Kidney capillary endothelial cell (primary cell): ENCODE results near the gene HNRNPUL1.
A peak's percentile ranks its signal among the peaks of the same experiment; 100 is the strongest.
"Not testable (repeated sequence)": the region's sequence is repeated elsewhere in the genome, so short reads cannot be mapped to it uniquely, and the experiment has no call there.

Experiments
- DNase-seq: peaks from one replicate; pipeline ENCODE4 v3.0.0-alpha.2; 2018; ENCODE audit warnings: low spot score

Gene HNRNPUL1

DNA sequence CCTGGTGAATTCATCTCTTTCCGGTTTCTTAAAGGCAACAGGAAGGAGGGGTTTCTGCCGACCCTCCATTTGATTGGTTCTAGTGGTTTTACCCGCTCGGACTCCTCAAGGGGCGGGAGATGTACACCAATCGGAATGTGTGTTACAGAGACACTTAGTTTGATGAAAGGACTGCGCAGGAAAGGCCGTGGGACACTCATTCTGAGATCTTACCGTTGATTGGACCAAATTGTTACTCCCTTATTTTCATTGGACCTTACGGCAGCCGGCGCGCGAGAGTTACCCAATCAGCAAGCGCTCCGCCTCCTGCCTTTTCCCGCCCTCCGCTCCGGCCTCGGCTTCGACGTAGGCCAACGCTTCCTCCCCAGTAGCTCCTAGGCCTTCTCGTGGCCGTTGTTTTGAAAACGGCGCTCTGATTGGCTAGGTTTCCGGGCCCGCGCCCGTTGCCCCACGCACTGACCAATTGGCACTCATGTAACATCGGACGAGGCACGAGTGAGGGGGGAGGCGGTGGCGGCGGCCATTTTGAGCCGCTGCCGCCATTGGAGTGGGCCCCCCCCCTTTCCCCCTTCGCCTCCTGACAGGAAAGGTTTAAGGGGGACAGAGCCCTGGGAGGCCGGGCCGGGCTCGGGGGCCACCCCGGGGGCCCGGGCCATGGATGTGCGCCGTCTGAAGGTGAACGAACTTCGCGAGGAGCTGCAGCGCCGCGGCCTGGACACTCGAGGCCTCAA lies at the start of gene HNRNPUL1:
Gene HNRNPUL1, plus strand, starts transcription at position 523 of the 731 bp plus-strand sequence. Its CDS starts 132 bp downstream, at position 655.
- DNase-seq, result peak; percentile 99

- DNase-seq, result no peak
Observed at GRCh38 chr19:41217741-41218140, 46.4 kb upstream of the HNRNPUL1 start.

DNA sequence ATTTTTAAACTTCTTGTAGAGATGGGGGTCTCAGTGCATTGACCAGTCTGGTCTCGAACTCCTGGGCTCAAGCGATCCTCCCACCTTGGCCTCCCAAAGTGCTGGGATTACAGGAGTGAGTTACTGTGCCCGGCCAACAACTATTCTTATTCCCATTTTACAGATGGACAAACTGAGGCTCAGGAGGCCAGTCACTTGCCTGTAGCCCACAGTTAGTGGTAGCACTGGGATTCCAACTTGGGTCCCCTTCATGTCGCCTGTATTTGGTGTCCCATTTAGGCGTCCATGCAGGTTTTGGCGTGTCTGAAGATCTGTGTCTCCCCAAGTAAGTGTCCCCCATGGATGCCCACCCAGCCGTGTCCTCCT lies 45.9 kb upstream of the HNRNPUL1 start:
- DNase-seq, result no peak

- no peak for DNase-seq
Observed at GRCh38 chr19:41218615-41219507, 45.3 kb upstream of the HNRNPUL1 start, which contains the start of gene AXL. TSS of gene AXL (plus strand) at chr19:41219223. CDS start at chr19:41219393, 170 bp downstream.

DNA sequence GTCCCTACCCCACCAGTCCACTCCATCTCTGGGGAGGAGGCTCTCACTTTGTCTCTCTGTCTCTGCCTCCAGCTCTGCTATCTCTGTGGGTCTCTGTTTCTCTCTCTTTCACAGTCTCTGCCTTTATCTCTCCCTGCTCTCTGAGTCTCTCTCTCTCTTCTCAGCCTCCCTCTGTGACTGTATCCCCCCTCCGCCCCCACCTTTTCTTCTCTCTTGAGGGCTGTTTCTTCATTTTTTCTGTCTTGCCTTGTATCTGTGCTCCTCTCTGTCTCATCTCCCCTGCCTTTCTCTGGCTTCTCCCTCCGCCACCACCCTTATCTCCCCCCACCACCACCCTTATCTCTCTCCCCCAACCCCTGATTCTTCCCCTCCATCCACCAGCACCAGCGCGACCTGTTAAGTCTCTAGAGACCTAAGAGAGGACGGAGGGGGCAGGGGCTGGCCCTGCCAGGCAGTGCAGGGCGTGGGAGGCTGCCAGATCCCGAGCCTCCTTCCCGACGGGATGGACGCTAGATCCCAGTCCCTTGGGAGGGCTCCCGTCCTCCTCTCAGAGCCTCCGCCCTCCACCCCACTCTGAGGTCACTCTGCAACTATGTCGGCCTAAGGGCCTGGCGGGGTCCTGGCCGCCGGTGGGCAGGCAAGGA lies 44.1 kb upstream of the HNRNPUL1 start:
- DNase-seq, result peak; percentile 35

- DNase-seq, result no peak
Observed at GRCh38 chr19:41220811-41221210, 43.4 kb upstream of the HNRNPUL1 start.

DNA sequence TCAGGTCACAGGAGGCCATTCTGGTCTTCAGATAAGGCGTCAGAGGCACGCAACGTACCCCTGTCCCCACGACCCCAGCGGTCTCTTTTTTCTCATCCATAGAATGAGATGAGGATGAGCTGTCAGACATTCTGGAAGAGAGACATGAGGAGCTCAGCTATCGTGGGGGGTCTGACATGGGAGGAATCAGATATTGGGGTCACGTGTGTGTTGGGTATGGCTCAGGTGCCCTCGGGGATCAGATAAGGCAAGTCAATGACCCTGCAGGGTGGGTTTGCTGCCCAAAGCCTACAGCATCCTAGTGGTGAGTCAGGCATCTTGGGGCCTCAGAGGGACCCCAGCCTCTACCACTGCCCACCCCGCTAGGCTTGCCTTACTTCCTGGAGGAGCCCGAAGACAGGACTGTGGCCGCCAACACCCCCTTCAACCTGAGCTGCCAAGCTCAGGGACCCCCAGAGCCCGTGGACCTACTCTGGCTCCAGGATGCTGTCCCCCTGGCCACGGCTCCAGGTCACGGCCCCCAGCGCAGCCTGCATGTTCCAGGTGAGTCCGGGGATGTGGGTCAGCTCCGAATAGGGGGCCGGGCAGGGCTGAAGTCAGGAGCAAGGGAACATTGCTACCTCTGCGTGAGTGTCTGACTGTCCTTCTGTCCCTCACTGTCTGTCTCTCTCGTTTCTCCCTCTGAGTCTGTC lies 42.5 kb upstream of the HNRNPUL1 start:
- no peak for DNase-seq

- no peak for DNase-seq
Observed at GRCh38 chr19:41222240-41222639, 41.9 kb upstream of the HNRNPUL1 start.

DNA sequence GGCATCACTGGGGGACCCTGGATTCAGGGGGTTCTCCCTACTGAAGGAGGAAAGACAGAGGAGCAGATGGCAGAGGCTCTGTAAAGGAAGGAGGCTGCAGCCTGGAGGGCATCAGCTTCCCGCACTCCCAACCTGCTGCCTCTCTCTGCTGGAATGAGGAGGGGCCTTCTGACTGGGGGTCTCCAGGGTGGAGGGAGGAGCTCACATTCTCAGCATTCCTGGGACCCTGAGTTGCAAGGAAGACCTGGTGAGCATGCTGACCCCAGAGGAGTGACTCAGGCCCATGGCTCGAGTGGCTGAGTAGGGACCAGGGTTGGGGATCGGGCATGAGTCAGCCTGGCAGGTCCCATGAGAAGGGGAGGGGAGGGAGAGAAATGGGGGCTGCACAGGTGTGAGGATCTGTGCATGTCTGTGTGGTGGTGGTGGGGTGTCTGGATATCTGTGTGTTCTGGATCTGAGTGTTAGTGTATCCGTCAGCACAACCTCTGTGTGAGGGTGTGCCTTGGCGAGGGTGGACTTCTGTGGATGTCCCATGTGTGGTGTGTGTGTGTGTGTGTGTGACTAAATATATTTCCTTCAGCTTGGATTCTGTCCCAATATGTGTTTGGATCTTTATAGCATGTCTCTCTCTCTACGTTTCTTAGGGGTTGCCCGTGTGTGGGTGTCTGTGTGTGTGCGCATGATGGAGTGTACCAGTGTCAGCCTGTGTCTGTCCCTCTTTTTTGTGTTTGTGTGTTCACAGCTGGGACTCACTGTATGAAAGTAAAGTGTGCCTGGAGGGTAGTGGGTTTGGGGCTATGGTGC lies 40.5 kb upstream of the HNRNPUL1 start:
- DNase-seq, result peak; percentile 92

DNA sequence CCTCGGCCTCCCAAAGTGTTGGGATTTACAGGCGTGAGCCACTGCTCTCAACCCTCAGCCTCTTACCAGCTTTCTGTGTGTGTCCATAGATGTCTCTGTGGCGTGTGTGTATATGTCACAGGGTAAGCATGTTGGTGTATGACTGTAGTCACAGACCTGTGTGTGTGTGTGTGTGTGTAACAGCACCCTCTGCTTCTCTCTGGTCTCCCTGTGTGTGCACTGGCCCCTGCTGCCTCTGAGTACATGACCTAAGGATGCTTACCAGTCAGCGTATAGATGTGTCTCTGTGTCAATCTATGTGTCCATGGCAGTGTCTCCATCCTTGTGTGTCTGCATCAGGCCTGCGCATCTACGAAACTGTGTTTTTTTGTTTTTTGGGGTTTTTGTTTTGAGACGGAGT lies 39.5 kb upstream of the HNRNPUL1 start:
- no peak for DNase-seq

DNA sequence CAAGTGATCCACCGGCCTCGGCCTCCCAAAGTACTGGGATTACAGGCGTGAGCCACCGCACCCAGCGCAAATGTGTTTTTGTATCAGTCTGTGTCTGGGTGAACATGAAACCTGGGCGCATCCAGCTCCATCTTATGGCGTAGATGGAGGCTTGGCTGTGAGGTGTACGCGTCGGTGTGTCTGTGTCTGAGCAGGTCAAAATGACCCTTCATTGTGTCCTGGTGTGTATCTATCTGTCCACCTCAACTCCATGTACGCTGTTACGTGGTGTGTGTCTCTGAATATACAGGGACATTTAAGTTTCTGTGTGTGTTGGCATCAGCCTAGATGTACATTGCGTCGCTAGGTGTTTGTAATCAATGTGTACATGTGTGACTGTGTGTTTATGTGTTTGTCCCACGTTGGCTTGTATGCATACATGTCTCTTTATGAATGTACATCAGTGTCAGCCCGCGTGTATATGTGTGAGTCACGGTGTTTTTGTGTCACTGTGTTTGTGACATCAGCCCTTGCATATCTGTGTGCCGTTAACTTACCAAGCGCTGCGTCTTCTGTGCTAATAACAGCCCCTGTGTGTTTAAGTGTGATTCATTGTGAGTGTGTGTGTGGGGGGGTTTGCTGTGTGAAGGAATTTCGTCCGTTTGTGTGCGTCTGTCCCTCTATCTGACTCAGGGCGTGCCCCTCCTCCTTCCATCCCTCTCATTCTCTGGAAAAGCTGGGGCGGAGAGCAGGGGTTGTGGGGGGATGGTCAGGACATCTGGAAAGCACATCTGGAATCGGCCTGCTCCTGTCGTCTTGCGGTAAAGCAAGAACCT lies 38.7 kb upstream of the HNRNPUL1 start:
- DNase-seq, result peak; percentile 99

DNA sequence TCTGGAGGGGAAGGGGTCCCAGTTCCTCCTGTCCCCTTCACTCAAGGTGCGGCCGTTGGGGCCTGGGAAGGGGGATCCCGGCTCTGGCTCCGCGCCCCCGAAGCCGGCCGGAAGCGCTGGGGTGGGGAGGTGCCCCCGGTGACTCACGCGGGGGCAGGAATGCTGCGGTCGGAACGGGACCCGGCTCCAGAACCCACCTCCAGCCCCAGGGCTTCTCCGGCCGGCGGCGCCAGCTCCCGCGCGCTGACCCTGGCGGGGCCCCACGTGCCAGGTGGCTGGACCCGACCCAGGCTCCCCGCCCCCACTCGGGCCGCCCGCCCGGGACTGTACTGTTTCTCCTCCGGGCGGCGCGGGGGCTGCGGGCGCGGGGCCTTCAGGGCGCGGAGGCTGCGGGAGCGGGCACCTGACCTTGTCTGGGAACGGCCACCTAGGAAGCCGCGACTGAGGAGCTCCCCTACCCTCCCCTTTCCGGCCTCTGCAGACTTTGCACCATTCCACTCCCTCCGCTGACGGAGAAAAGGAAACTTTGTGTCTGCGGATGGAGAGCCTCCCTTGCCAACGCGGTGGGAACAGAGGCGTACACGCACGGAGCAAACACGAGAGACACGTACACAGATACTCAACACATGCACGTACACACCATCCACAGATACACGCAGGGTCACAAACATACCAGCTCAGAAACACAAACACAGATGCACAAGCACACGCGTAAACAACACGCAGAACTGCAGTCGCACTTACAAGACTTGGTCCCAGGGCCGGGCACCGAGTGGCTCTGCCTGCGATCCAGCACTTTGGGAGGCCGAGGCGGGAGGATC lies 37.9 kb upstream of the HNRNPUL1 start:
- DNase-seq, result peak; percentile 80

DNA sequence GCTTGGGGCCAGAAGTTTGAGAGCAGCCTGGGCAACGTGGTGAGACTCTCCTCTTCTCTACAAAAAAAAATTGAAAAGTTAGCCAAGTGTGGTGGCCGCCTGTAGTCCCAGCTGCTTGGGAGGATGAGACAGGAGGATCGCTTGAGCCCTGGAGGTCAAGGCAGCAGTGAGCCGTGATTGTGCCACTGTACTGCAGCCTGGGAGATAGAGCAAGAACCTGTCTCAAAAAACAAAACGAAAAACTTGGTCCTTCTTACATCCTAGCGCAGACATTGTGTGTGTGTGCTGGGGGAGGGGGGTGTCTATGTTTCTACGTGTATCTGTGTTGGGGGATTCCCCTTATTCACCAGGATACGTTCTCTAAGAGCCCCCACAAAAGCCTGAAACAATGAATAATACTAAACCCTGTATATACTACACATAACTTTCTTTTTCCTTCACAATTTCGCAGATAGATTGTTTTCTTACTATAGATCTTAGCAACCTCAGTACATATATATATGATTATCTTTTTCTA lies 37.2 kb upstream of the HNRNPUL1 start:
- DNase-seq, result no peak

DNA sequence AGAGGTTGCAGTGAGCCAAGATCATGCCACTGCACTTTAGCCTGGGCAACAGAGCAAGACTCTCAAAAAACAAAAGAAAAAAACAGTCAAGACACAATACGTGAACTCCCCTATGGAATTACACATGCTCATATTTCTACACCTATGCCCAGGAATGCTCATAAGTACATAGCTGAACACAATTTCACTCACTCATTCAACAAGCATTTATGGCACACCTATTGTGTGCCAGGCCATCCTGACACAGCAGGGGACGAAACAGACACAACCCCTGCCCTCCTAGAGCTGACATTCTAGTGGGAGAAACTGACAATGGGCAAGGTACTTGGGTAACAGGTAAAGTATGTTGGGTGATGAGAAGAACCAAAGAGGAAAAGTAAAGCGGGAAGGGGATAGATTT lies 35.7 kb upstream of the HNRNPUL1 start:
- DNase-seq, result no peak

DNA sequence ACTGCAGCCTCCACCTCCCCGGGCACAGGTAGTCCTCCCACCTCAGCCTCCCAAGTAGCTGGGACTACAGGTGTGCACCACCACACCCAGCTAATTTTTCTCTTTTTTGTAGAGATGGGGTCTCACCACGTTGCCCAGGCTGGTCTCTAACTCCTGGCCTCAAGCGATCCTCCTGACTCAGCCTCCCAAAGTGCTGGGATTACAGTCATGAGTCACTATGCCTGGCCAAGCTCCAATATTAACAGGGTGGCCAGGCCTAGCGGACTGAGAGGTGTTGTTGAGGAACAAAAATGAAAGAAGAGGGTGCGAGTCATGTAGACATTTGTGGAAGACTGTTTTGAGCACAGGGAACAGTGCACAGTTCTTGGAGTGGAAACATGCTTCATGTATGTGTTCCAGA lies 34.8 kb upstream of the HNRNPUL1 start:
- DNase-seq, result not testable (repeated sequence)

GRCh38 chr19:41230067-41230857 lies 33.9 kb upstream of the HNRNPUL1 start:
- no peak for DNase-seq

- no peak for DNase-seq
Observed at GRCh38 chr19:41232686-41233085, 31.5 kb upstream of the HNRNPUL1 start.

GRCh38 chr19:41233748-41234240 lies 30.4 kb upstream of the HNRNPUL1 start:
- DNase-seq, result no peak
